Uterus (tissue), 4 donors: ENCODE data around the gene ASB6. TPM values are rescaled to one million over a fixed set of nuclear protein-coding genes. Genes with fewer than 3 reads are reported as not detected.
"Not testable (repeated sequence)": the region's sequence is repeated elsewhere in the genome, so short reads cannot be mapped to it uniquely, and the experiment has no call there.

Source experiments
- DNase-seq, 2 donors: peaks; one replicate each; pipeline ENCODE4 v3.0.0-alpha.2; 2019 to 2020
- H3K27ac ChIP-seq, 2 donors: fragments of 200-600 bp; sonication (generic); 1 replicate in 1 of 2; 2 replicates in 1 of 2; pipeline ENCODE4 v1.5.1; 2016 to 2018
- H3K27me3 ChIP-seq, 2 donors: fragments of 200-600 bp; sonication (generic); one replicate each; pipeline ENCODE4 v1.5.1; 2018 to 2019; ENCODE audit warnings: control low read depth in 1 of 2
- H3K36me3 ChIP-seq, 2 donors: fragments of 200-600 bp; sonication (generic); one replicate each; pipeline ENCODE4 v1.5.1; 2019; ENCODE audit warnings: control low read depth in 1 of 2
- H3K4me1 ChIP-seq, 2 donors: fragments of 200-600 bp; sonication (generic); one replicate each; pipeline ENCODE4 v1.5.1; 2018 to 2019; ENCODE audit warnings: control low read depth in 1 of 2
- H3K4me3 ChIP-seq, 2 donors: fragments of 200-600 bp; sonication (generic); 1 replicate in 1 of 2; 2 replicates in 1 of 2; pipeline ENCODE4 v1.5.1; 2018 to 2019; ENCODE audit warnings: mild to moderate bottlenecking in 1 of 2
- H3K9me3 ChIP-seq, 2 donors: fragments of 200-600 bp; sonication (generic); one replicate each; pipeline ENCODE4 v1.5.1; 2019; ENCODE audit warnings: control low read depth in 1 of 2
- POLR2A ChIP-seq, 2 donors: fragments of 450-650 bp; IDR thresholded peaks; one replicate each; pipeline ENCODE4 v1.6.1; 2016; ENCODE audit warnings: antibody characterized with exemption in 2 of 2, mild to moderate bottlenecking in 1 of 2, moderate library complexity in 1 of 2
- intact Hi-C: fragments of 100-400 bp; cut with DNase I; formaldehyde crosslinking; loops from one replicate; pipeline ENCODE4 v1.15.1; 2023; ENCODE audit warnings: low total_unique reads
- total RNA-seq, 4 donors: library from RNA; depleted of rRNA in 3 of 4; stranded (reverse); fragments of >200 nt in 3 of 4; gene quantifications; one replicate each; pipeline versions ENCODE4 v1.1.0 to v1.2.4, GENCODE V29; 2014 to 2023
- TF ChIP-seq, protein P1 (sequence below), 4 experiments: fragments of 200-600 bp in 2 of 4; fragments of 450-650 bp in 2 of 4; sonication (generic) in 2 of 4; IDR thresholded peaks; one replicate each; pipeline ENCODE4 v1.5.1; 2016 to 2019; ENCODE audit warnings: antibody characterized with exemption in 4 of 4, mild to moderate bottlenecking in 2 of 4, moderate library complexity in 1 of 4
- donor health status: DM: yes; HTN: yes; CAD: no.

The ASB6 gene
- total RNA-seq, 4 donors from 2014 or later: 1.3 to 20.3 (median 8.5) TPM

DNA sequence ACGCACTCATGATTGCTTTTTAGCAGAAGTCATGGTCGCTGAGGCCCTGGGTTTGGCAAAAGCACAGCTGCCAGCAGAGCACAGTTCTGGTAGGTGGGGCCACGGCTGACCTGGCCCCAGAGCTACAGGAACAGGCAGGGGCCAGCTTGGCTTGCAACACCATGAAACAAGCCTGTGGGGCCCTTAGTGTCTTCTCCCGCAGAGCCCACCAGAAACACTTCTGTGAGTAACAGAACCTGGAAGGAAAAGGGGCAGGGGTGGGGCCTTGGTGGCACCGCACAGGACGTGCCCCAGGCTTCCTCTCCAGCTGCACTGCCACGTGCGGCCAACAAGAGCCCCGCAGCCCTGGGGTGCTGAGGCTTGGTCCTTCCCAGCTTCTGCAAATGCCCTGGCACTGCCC is 4.8 kb downstream of the ASB6 start:
- Histone ChIP-seq H3K36me3 (no peaks in the 10 kb centered on the region), H3K27ac (no peak overlapping the region), H3K27me3 (no peaks in the 10 kb centered on the region), H3K4me3 (no peak overlapping the region), H3K4me1 (peaks cover 0 to 14% of the 10 kb centered on the region in 2 donors), H3K9me3 (no peaks in the 10 kb centered on the region)
- DNase-seq: no peak
- intact Hi-C loops: no loop called here
- TF ChIP-seq, protein P1, sequence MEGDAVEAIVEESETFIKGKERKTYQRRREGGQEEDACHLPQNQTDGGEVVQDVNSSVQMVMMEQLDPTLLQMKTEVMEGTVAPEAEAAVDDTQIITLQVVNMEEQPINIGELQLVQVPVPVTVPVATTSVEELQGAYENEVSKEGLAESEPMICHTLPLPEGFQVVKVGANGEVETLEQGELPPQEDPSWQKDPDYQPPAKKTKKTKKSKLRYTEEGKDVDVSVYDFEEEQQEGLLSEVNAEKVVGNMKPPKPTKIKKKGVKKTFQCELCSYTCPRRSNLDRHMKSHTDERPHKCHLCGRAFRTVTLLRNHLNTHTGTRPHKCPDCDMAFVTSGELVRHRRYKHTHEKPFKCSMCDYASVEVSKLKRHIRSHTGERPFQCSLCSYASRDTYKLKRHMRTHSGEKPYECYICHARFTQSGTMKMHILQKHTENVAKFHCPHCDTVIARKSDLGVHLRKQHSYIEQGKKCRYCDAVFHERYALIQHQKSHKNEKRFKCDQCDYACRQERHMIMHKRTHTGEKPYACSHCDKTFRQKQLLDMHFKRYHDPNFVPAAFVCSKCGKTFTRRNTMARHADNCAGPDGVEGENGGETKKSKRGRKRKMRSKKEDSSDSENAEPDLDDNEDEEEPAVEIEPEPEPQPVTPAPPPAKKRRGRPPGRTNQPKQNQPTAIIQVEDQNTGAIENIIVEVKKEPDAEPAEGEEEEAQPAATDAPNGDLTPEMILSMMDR (IDR thresholded peaks at IDR 0.05): no peak
- no peak for TF ChIP-seq POLR2A (IDR thresholded peaks at IDR 0.05)

- H3K27ac ChIP-seq, H3K36me3 ChIP-seq, intact Hi-C loops, H3K4me3 ChIP-seq, DNase-seq, H3K9me3 ChIP-seq, H3K27me3 ChIP-seq: not testable (repeated sequence)
- peaks cover 0 to 17% of the 10 kb centered on the region in 2 donors for H3K4me1 ChIP-seq
Measured at GRCh38 chr9:129636343-129636742, 5.6 kb downstream of the ASB6 start.

GRCh38 chr9:129635099-129636065 is 6.6 kb downstream of the ASB6 start:
- no peak for DNase-seq
- TF ChIP-seq POLR2A (IDR thresholded peaks at IDR 0.05): no peak
- TF ChIP-seq, protein P1 (IDR thresholded peaks at IDR 0.05): no peak
- Histone ChIP-seq H3K4me1 (peaks cover 0 to 16% of the 10 kb centered on the region in 2 donors), H3K27me3 (no peaks in the 10 kb centered on the region), H3K27ac (no peak overlapping the region), H3K9me3 (no peaks in the 10 kb centered on the region), H3K4me3 (no peak overlapping the region), H3K36me3 (no peaks in the 10 kb centered on the region)
- intact Hi-C loops: no loop called here

GRCh38 chr9:129633848-129634247 is 8.1 kb downstream of the ASB6 start:
- DNase-seq: no peak
- Histone ChIP-seq H3K27ac (no peak overlapping the region), H3K36me3 (no peaks in the 10 kb centered on the region), H3K9me3 (no peaks in the 10 kb centered on the region), H3K4me1 (peaks cover 0 to 13% of the 10 kb centered on the region in 2 donors), H3K27me3 (no peaks in the 10 kb centered on the region), H3K4me3 (no peak overlapping the region)
- intact Hi-C loops: no loop called here
- TF ChIP-seq, protein P1 (IDR thresholded peaks at IDR 0.05): no peak

DNA sequence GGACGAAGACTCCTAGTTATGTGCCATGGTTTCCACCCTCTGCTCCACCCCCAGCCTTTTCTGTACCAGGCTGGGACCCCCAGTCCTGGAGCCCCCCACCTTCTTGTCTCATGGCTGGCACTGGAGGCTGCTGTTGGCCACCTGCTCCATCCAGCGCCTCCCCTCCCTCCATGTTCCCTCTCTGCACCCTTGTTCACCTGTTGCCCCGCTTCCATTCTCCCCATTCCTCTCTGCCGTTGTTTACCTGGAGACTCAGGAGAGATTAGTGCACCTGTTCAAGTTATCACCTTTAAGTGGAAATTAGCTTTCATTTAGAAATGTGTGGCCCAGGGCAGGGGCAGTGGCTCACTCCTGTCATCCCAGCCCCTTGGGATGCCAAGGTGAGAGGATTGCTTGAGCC is 8.7 kb downstream of the ASB6 start:
- TF ChIP-seq, protein P1 (IDR thresholded peaks at IDR 0.05): no peak
- TF ChIP-seq POLR2A (IDR thresholded peaks at IDR 0.05): no peak
- no peak overlapping the region for H3K27ac ChIP-seq
- no peak for DNase-seq
- H3K9me3 ChIP-seq: no peaks in the 10 kb centered on the region
- H3K36me3 ChIP-seq: no peaks in the 10 kb centered on the region
- intact Hi-C loops: no loop called here
- H3K4me3 ChIP-seq: no peak overlapping the region
- H3K4me1 ChIP-seq: peaks cover 0 to 13% of the 10 kb centered on the region in 2 donors
- H3K27me3 ChIP-seq: no peaks in the 10 kb centered on the region
